ENCODE data around the gene EIF4G3.
"Not testable (repeated sequence)": the region's sequence is repeated elsewhere in the genome, so short reads cannot be mapped to it uniquely, and the experiment has no call there.

EIF4G3 gene

DNA sequence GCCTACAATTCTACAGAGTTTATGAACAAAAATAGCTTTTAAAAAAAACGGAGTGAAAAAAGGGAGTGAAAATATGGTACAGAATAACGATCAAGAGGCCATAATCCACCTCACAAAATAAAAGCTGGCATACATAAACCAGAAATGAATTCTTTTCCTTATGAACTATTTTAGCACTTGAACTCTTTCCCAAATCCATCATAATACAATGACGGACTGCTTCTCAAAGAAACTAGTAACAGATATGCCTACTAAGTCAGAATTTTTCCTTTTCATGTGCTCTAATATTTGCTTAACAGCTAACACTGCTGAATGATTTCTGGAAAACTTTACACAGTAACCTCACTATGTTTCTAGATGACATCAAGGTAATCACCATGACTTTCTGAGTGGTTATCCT lies 144.0 kb downstream of the EIF4G3 start:
- Histone ChIP-seq H3K27me3 (replicated peaks) (no peaks in the 10 kb centered on the region), H3K27ac (no peak overlapping the region), H3K4me3 (ENCODE audit: low read depth, low read length) (no peak overlapping the region), H3K36me3 (replicated peaks) (no peaks in the 10 kb centered on the region)
- TF ChIP-seq, protein P1, sequence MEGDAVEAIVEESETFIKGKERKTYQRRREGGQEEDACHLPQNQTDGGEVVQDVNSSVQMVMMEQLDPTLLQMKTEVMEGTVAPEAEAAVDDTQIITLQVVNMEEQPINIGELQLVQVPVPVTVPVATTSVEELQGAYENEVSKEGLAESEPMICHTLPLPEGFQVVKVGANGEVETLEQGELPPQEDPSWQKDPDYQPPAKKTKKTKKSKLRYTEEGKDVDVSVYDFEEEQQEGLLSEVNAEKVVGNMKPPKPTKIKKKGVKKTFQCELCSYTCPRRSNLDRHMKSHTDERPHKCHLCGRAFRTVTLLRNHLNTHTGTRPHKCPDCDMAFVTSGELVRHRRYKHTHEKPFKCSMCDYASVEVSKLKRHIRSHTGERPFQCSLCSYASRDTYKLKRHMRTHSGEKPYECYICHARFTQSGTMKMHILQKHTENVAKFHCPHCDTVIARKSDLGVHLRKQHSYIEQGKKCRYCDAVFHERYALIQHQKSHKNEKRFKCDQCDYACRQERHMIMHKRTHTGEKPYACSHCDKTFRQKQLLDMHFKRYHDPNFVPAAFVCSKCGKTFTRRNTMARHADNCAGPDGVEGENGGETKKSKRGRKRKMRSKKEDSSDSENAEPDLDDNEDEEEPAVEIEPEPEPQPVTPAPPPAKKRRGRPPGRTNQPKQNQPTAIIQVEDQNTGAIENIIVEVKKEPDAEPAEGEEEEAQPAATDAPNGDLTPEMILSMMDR (IDR thresholded peaks at IDR 0.05; ENCODE audit: low read depth, low read length, missing control alignments): no peak
- DNase-seq: no peak
- in situ Hi-C loops (cut with HindIII; ENCODE audit: low pct_ligation_motif_present, low sequenced_read_pairs): no loop called here

DNA sequence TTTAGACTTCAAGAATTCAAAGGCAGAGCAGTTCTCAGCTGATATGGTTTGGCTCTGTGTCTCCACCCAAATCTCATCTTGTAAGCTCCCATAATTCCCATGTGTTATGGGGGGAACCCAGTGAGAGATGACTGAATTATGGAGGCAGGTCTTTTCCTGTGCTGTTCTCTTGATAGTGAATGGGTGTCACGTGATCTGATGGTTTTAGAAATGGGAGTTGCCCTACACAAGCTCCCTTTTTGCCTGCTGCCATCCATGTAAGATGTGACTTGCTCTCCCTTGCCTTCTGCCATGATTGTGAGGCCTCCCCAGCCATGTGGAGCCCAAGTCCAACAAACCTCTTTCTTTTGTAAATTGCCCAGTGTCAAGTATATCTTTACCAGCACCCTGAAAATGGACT lies 146.5 kb downstream of the EIF4G3 start:
- H3K4me3 ChIP-seq (ENCODE audit: low read depth, low read length): no peak overlapping the region
- H3K27ac ChIP-seq: no peak overlapping the region
- no peaks in the 10 kb centered on the region for H3K27me3 ChIP-seq (replicated peaks)
- H3K36me3 ChIP-seq (replicated peaks): no peaks in the 10 kb centered on the region
- TF ChIP-seq, protein P1 (IDR thresholded peaks at IDR 0.05; ENCODE audit: low read depth, low read length, missing control alignments): no peak
- in situ Hi-C loops (cut with HindIII; ENCODE audit: low pct_ligation_motif_present, low sequenced_read_pairs): no loop called here
- no peak for DNase-seq

DNA sequence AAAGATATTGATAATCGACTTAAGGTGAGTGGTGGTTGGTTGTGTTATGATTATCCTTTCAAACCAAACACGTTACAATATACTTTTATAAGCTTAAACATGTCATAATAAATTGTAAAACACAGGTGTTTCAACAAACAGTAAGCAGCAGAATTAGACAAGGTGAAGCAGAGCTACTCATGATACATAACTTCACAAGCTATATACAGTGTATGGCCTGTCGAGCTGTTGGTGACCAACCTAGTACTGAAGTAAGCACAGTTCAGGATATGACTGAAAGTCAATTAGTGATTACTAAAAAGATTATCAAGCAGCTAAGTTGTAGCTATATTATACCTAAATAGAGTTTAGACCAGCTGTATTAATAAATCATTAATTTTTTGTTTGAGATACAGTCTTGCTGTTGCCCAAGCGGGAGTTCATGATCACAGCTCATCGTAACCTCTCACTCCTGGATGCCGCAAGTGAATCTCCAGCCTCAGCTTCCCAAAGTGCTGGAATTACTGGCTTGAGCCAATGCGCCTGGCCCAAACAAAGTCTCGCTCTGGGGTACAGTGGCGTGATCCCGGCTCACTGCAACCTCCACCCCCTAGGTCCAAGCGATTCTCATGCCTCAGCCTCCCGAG lies 148.1 kb downstream of the EIF4G3 start:
- H3K27ac ChIP-seq: no peak overlapping the region
- in situ Hi-C loops (cut with HindIII; ENCODE audit: low pct_ligation_motif_present, low sequenced_read_pairs): no loop called here
- TF ChIP-seq, protein P1 (IDR thresholded peaks at IDR 0.05; ENCODE audit: low read depth, low read length, missing control alignments): no peak
- no peak overlapping the region for H3K4me3 ChIP-seq (ENCODE audit: low read depth, low read length)
- H3K36me3 ChIP-seq (replicated peaks): no peaks in the 10 kb centered on the region
- H3K27me3 ChIP-seq (replicated peaks): no peaks in the 10 kb centered on the region
- no peak for DNase-seq

DNA sequence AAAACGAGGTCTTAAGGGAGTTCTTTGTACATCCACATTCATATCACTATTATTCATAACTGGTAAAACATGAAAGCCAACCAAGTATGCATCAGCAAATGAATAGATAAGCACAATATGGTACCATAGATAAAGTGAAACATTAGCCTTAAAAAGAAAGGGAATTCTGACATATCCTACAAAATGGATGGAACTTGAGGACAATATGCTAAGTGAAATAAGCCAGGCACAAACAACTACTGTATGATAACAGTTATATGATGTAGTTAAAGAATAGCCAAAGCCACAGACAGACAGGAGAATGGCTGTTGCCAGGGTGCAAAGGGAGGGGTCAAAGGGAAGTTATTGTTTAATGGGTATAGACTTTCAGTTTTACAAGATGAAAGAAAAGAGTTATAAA lies 148.9 kb downstream of the EIF4G3 start:
- in situ Hi-C loops (cut with HindIII; ENCODE audit: low pct_ligation_motif_present, low sequenced_read_pairs): no loop called here
- Histone ChIP-seq H3K27ac (no peak overlapping the region), H3K36me3 (replicated peaks) (no peaks in the 10 kb centered on the region), H3K4me3 (ENCODE audit: low read depth, low read length) (no peak overlapping the region), H3K27me3 (replicated peaks) (no peaks in the 10 kb centered on the region)
- TF ChIP-seq, protein P1 (IDR thresholded peaks at IDR 0.05; ENCODE audit: low read depth, low read length, missing control alignments): no peak
- DNase-seq: no peak

DNA sequence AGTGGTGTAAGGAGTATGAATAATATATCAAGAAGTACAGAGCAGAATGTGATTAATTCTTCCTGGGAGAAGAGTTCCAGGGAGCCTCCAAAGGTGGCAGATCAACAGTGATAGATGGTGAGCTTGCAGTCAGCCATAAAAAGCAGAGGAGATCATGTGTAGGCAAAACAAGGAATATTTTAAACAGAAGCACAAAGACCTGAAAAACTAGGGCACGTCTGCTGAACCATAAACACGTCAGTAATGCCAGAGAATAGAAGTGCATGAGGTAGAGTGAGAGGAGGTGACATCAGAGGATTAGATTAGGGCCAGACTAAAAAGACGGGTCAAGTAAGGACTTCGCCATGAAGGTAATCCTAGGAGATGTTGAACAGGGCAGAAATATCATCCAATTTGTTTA lies 151.8 kb downstream of the EIF4G3 start:
- in situ Hi-C loops (cut with HindIII; ENCODE audit: low pct_ligation_motif_present, low sequenced_read_pairs): no loop called here
- no peak for DNase-seq
- Histone ChIP-seq H3K36me3 (replicated peaks) (no peaks in the 10 kb centered on the region), H3K27me3 (replicated peaks) (no peaks in the 10 kb centered on the region), H3K4me3 (ENCODE audit: low read depth, low read length) (no peak overlapping the region), H3K27ac (no peak overlapping the region)
- TF ChIP-seq, protein P1 (IDR thresholded peaks at IDR 0.05; ENCODE audit: low read depth, low read length, missing control alignments): no peak

DNA sequence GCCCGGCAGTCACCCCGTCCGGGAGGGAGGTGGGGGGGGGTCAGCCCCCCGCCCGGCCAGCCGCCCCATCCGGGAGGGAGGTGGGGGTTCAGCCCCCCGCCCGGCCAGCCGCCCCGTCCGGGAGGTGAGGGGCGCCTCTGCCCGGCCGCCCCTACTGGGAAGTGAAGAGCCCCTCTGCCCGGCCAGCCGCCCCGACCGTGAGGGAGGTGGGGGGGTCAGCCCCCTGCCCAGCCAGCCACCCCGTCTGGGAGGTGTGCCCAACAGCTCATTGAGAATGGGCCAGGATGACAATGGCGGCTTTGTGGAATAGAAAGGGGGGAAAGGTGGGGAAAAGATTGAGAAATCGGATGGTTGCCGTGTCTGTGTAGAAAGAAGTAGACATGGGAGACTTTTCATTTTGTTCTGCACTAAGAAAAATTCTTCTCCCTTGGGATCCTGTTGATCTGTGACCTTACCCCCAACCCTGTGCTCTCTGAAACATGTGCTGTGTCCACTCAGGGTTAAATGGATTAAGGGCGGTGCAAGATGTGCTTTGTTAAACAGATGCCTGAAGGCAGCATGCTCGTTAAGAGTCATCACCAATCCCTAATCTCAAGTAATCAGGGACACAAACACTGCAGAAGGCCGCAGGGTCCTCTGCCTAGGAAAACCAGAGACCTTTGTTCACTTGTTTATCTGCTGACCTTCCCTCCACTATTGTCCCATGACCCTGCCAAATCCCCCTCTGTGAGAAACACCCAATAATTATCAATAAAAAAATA lies 152.4 kb downstream of the EIF4G3 start:
- H3K27me3 ChIP-seq (replicated peaks); H3K27ac ChIP-seq; in situ Hi-C loops (cut with HindIII; ENCODE audit: low pct_ligation_motif_present, low sequenced_read_pairs); H3K36me3 ChIP-seq (replicated peaks); DNase-seq; H3K4me3 ChIP-seq (ENCODE audit: low read depth, low read length): not testable (repeated sequence)

Data from brain microvascular endothelial cell (primary cell).